IPS-18a (cell line): ENCODE data around the gene SLC12A3.

Source experiments
- H3K27ac ChIP-seq: one replicate; pipeline ENCODE4 v1.5.1; 2013; ENCODE audit warnings: low read length
- H3K27me3 ChIP-seq: one replicate; pipeline ENCODE4 v1.6.1; 2013; ENCODE audit warnings: mild to moderate bottlenecking, low read length; ENCODE audit not compliant: control insufficient read depth, insufficient read depth
- H3K36me3 ChIP-seq: one replicate; pipeline ENCODE4 v1.6.1; 2013; ENCODE audit warnings: low read depth, low read length; ENCODE audit not compliant: control insufficient read depth
- H3K4me1 ChIP-seq: one replicate; pipeline ENCODE4 v1.6.1; 2013; ENCODE audit warnings: low read depth, low read length; ENCODE audit not compliant: control insufficient read depth
- H3K4me3 ChIP-seq: one replicate; pipeline ENCODE4 v1.5.1; 2013; ENCODE audit warnings: low read length
- H3K9ac ChIP-seq: one replicate; pipeline ENCODE4 v1.6.1; 2013; ENCODE audit warnings: mild to moderate bottlenecking, low read length, moderate library complexity
- H3K9me3 ChIP-seq: one replicate; pipeline ENCODE4 v1.6.1; 2013; ENCODE audit warnings: low read depth, low read length; ENCODE audit not compliant: control insufficient read depth

The SLC12A3 gene, protein sequence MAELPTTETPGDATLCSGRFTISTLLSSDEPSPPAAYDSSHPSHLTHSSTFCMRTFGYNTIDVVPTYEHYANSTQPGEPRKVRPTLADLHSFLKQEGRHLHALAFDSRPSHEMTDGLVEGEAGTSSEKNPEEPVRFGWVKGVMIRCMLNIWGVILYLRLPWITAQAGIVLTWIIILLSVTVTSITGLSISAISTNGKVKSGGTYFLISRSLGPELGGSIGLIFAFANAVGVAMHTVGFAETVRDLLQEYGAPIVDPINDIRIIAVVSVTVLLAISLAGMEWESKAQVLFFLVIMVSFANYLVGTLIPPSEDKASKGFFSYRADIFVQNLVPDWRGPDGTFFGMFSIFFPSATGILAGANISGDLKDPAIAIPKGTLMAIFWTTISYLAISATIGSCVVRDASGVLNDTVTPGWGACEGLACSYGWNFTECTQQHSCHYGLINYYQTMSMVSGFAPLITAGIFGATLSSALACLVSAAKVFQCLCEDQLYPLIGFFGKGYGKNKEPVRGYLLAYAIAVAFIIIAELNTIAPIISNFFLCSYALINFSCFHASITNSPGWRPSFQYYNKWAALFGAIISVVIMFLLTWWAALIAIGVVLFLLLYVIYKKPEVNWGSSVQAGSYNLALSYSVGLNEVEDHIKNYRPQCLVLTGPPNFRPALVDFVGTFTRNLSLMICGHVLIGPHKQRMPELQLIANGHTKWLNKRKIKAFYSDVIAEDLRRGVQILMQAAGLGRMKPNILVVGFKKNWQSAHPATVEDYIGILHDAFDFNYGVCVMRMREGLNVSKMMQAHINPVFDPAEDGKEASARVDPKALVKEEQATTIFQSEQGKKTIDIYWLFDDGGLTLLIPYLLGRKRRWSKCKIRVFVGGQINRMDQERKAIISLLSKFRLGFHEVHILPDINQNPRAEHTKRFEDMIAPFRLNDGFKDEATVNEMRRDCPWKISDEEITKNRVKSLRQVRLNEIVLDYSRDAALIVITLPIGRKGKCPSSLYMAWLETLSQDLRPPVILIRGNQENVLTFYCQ

DNA sequence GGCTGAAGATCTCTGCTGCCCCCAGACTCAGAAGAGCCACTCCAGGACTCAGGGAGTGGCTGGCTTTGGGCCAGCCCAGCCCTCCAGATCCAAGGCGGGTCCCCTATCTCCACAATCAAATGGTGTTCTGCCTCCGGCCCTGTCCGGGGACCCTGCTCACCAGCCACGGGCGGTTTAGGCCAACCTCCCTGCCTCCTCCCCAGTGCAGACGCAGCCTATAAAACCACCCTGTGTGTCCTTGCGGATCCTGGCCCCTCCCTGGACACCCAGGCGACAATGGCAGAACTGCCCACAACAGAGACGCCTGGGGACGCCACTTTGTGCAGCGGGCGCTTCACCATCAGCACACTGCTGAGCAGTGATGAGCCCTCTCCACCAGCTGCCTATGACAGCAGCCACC is at the start of gene SLC12A3:
TSS of gene SLC12A3 (plus strand) at position 248 of the 400 bp plus-strand sequence. CDS start at position 277, 29 bp downstream.
- Histone ChIP-seq H3K27me3 (no peaks in the 10 kb centered on the region), H3K9me3 (no peaks in the 10 kb centered on the region), H3K9ac (no peak within 1 kb of the TSS), H3K4me1 (no peaks in the 10 kb centered on the region), H3K4me3 (no peak within 1 kb of the TSS), H3K27ac (no peak within 1 kb of the TSS), H3K36me3 (no peaks in the 10 kb centered on the region)

GRCh38 chr16:56815721-56816120 is 49.3 kb upstream of the SLC12A3 start:
- Histone ChIP-seq H3K9ac (no peak overlapping the region), H3K4me3 (no peak overlapping the region), H3K36me3 (peaks cover 10% of the 10 kb centered on the region), H3K27me3 (no peaks in the 10 kb centered on the region), H3K9me3 (no peaks in the 10 kb centered on the region), H3K4me1 (no peaks in the 10 kb centered on the region), H3K27ac (no peak overlapping the region)

GRCh38 chr16:56817056-56817455 is 48.0 kb upstream of the SLC12A3 start:
- Histone ChIP-seq H3K9ac (no peak overlapping the region), H3K36me3 (peaks cover 18% of the 10 kb centered on the region), H3K4me3 (no peak overlapping the region), H3K4me1 (no peaks in the 10 kb centered on the region), H3K9me3 (no peaks in the 10 kb centered on the region), H3K27ac (no peak overlapping the region), H3K27me3 (no peaks in the 10 kb centered on the region)

GRCh38 chr16:56817938-56818337 is 47.1 kb upstream of the SLC12A3 start:
- Histone ChIP-seq H3K4me1 (peaks cover 2% of the 10 kb centered on the region), H3K4me3 (no peak overlapping the region), H3K27me3 (no peaks in the 10 kb centered on the region), H3K36me3 (peaks cover 18% of the 10 kb centered on the region), H3K9ac (no peak overlapping the region), H3K27ac (no peak overlapping the region), H3K9me3 (no peaks in the 10 kb centered on the region)

- H3K27ac ChIP-seq = no peak overlapping the region
- no peaks in the 10 kb centered on the region for H3K27me3 ChIP-seq
- H3K9me3 ChIP-seq = no peaks in the 10 kb centered on the region
- H3K36me3 ChIP-seq = peaks cover 27% of the 10 kb centered on the region
- no peak overlapping the region for H3K9ac ChIP-seq
- peaks cover 14% of the 10 kb centered on the region for H3K4me1 ChIP-seq
- H3K4me3 ChIP-seq = no peak overlapping the region
Observed at GRCh38 chr16:56823081-56823733, 41.8 kb upstream of the SLC12A3 start.

DNA sequence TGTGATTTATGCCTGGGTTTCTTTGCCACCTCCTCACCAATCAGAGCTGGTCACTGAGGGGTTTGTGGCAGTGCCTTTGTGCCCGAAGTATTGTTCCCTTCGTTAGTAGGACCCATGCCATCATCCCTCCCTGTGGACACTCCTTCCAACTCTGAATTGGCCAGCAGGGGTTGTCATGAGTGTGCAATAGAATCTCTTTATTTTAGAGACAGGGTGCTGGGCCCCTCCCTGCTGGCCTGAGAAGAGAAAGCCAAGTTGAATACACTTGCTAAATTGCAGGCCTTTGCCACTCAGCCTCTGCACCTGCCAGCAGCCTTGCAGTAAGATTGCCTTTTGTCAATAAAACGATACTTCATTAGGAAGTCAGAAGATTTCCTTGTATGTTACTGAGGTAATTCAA is 40.7 kb upstream of the SLC12A3 start:
- Histone ChIP-seq H3K4me3 (no peak overlapping the region), H3K36me3 (peaks cover 29% of the 10 kb centered on the region), H3K4me1 (peaks cover 14% of the 10 kb centered on the region), H3K9ac (no peak overlapping the region), H3K27me3 (no peaks in the 10 kb centered on the region), H3K27ac (no peak overlapping the region), H3K9me3 (no peaks in the 10 kb centered on the region)

GRCh38 chr16:56824804-56825203 is 40.2 kb upstream of the SLC12A3 start:
- Histone ChIP-seq H3K27ac (no peak overlapping the region), H3K27me3 (no peaks in the 10 kb centered on the region), H3K4me1 (peaks cover 14% of the 10 kb centered on the region), H3K4me3 (no peak overlapping the region), H3K9ac (no peak overlapping the region), H3K9me3 (no peaks in the 10 kb centered on the region), H3K36me3 (peaks cover 30% of the 10 kb centered on the region)

DNA sequence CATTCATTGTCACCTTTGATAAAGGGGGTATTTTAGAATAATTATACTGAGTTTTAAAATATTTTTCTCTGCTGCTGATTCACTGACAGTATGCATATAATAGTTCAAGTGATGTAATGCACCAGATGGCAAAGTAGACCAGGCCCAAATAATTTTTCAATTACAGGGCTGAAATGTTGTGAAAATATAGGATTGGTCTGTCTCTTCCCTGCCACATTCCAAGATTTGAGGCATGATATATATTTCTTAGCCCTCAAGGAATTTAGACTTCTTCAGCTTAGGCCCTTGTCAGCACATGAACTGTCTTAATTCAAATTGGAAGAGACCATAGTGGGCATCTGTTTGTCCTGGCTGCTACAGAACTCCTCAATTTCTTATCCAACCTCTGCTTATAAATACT is 39.2 kb upstream of the SLC12A3 start:
- peaks cover 28% of the 10 kb centered on the region for H3K36me3 ChIP-seq
- H3K4me3 ChIP-seq = no peak overlapping the region
- no peak overlapping the region for H3K9ac ChIP-seq
- no peaks in the 10 kb centered on the region for H3K27me3 ChIP-seq
- H3K4me1 ChIP-seq = peaks cover 14% of the 10 kb centered on the region
- H3K27ac ChIP-seq = no peak overlapping the region
- no peaks in the 10 kb centered on the region for H3K9me3 ChIP-seq

- Histone ChIP-seq H3K27ac (no peak overlapping the region), H3K4me1 (peaks cover 6% of the 10 kb centered on the region), H3K4me3 (no peak overlapping the region), H3K36me3 (peaks cover 42% of the 10 kb centered on the region), H3K9ac (no peak overlapping the region), H3K27me3 (no peaks in the 10 kb centered on the region), H3K9me3 (no peaks in the 10 kb centered on the region)
Observed at GRCh38 chr16:56828647-56829046, 36.4 kb upstream of the SLC12A3 start.

DNA sequence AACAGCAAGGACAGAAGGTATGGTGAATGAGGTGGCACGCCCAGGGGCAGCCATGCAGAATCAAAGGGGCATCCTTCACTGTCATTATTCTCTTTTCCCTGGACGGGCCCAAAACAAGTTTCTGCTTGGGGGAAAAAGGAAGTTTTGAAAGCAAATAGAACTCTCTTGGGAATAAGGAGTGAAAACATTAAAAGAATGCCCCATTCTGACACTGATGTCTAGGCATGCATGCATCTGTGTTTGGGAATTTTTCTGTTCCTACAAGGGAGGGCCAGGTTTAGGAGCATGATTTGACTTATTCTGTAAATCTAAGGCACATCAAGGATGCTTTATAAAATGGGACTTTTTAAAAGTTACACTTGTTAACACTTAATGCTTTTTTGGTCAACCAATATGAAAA is 34.3 kb upstream of the SLC12A3 start:
- Histone ChIP-seq H3K9ac (no peak overlapping the region), H3K4me3 (no peak overlapping the region), H3K4me1 (no peaks in the 10 kb centered on the region), H3K36me3 (peaks cover 61% of the 10 kb centered on the region), H3K27ac (no peak overlapping the region), H3K27me3 (no peaks in the 10 kb centered on the region), H3K9me3 (no peaks in the 10 kb centered on the region)

DNA sequence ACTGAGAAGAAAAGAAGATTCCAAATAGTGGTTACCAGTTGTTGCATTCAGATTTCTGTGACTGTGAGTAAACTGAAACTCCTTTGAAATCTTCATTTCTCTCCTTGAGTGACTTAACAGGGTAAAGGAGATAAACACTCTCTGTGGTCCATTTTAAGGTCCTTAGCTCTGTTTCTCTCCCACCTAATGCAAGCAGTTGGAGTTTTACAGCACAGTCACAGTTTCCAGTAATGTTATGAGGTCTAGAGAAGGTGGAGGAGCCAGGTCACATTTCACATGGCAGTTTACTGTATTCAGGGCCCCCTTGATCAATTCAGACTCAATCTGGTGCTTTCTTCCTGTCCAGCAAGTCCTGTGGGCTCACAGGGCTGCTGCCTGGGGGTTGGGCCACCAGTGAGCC is 32.2 kb upstream of the SLC12A3 start:
- Histone ChIP-seq H3K4me1 (no peaks in the 10 kb centered on the region), H3K36me3 (peaks cover 71% of the 10 kb centered on the region), H3K9me3 (no peaks in the 10 kb centered on the region), H3K4me3 (no peak overlapping the region), H3K9ac (no peak overlapping the region), H3K27me3 (no peaks in the 10 kb centered on the region), H3K27ac (no peak overlapping the region)
